WTC11 (cell line): ENCODE data around the gene OPCML. TPM values are rescaled to one million over a fixed set of nuclear protein-coding genes. Genes with fewer than 3 reads are reported as not detected.

ENCODE experiments used
- ATAC-seq: fragments of 200-7000 bp; cut with Tn5 transposase; 2 replicates; pipeline ENCODE4 v1.10.0; 2021; ENCODE audit warnings: mild to moderate bottlenecking, moderate library complexity
- CTCF ChIA-PET: fragments of 300-600 bp; sonication (Branson Sonifier 250); formaldehyde crosslinking; loops from one replicate; lab custom pipeline; 2021; ENCODE audit warnings: antibody characterized with exemption; lab: Charles Lee
- POLR2A ChIA-PET: fragments of 350-600 bp; sonication (Branson Sonifier 250); formaldehyde crosslinking; loops from one replicate; lab custom pipeline; 2021; ENCODE audit warnings: antibody characterized with exemption; lab: Charles Lee
- DNase-seq: peaks from one replicate; pipeline ENCODE4 v3.0.0; 2021; ENCODE audit warnings: low spot score
- H3K27ac Mint-ChIP-seq: 2 replicates; pipeline ENCODE4 v1.8.0; 2021; ENCODE audit warnings: mixed read lengths
- H3K27me3 Mint-ChIP-seq: 2 replicates; pipeline ENCODE4 v1.8.0; 2021; ENCODE audit warnings: low read depth, mild to moderate bottlenecking, moderate library complexity, mixed read lengths
- H3K36me3 Mint-ChIP-seq: 2 replicates; pipeline ENCODE4 v1.8.0; 2021; ENCODE audit warnings: mixed read lengths
- H3K4me1 Mint-ChIP-seq: 2 replicates; pipeline ENCODE4 v1.8.0; 2022; ENCODE audit warnings: mixed read lengths
- H3K4me3 Mint-ChIP-seq: 2 replicates; pipeline ENCODE4 v1.8.0; 2021; ENCODE audit warnings: mild to moderate bottlenecking, moderate library complexity, mixed read lengths
- H3K9me3 Mint-ChIP-seq: 2 replicates; pipeline ENCODE4 v1.8.0; 2021; ENCODE audit warnings: mixed read lengths
- ATF6 ChIP-seq: sonication (generic); formaldehyde crosslinking; IDR thresholded peaks from 2 replicates; pipeline ENCODE4 v1.8.1; 2023; ENCODE audit warnings: mild to moderate bottlenecking, missing genetic modification reagents
- CBFB ChIP-seq: sonication (generic); formaldehyde crosslinking; IDR thresholded peaks from 2 replicates; pipeline ENCODE4 v1.8.1; 2022; ENCODE audit warnings: mild to moderate bottlenecking, low read depth, missing genetic modification reagents
- CREB1 ChIP-seq: sonication (generic); formaldehyde crosslinking; IDR thresholded peaks from 2 replicates; pipeline ENCODE4 v1.8.0; 2023; ENCODE audit warnings: mild to moderate bottlenecking, missing genetic modification reagents
- CREM ChIP-seq: sonication (generic); formaldehyde crosslinking; IDR thresholded peaks from 2 replicates; pipeline ENCODE4 v1.8.1; 2022; ENCODE audit warnings: mild to moderate bottlenecking, missing genetic modification reagents, moderate library complexity
- ELF4 ChIP-seq: sonication (generic); formaldehyde crosslinking; IDR thresholded peaks from 2 replicates; pipeline ENCODE4 v1.8.1; 2022; ENCODE audit warnings: low read depth, mild to moderate bottlenecking, moderate library complexity, missing genetic modification reagents
- GTF2I ChIP-seq: fragments of 250-450 bp; sonication (Bioruptor Pico); conservative IDR thresholded peaks from 2 replicates; pipeline ENCODE4 v1.4.0; 2021; ENCODE audit warnings: mild to moderate bottlenecking
- JUN ChIP-seq: sonication (generic); formaldehyde crosslinking; IDR thresholded peaks from 2 replicates; pipeline ENCODE4 v1.8.0; 2023; ENCODE audit warnings: mild to moderate bottlenecking, missing genetic modification reagents
- KAT7 ChIP-seq: sonication (generic); formaldehyde crosslinking; IDR thresholded peaks from 2 replicates; pipeline ENCODE4 v1.8.1; 2023; ENCODE audit warnings: missing genetic modification reagents, mild to moderate bottlenecking, borderline replicate concordance
- MYBL2 ChIP-seq: sonication (generic); formaldehyde crosslinking; IDR thresholded peaks from 2 replicates; pipeline ENCODE4 v1.8.1; 2023; ENCODE audit warnings: mild to moderate bottlenecking, moderate library complexity, missing genetic modification reagents
- NFYB ChIP-seq: sonication (generic); formaldehyde crosslinking; conservative IDR thresholded peaks from 2 replicates; pipeline ENCODE4 v1.8.0; 2022; ENCODE audit warnings: low read depth, missing genetic modification reagents
- NR1H2 ChIP-seq: sonication (generic); formaldehyde crosslinking; IDR thresholded peaks from 2 replicates; pipeline ENCODE4 v1.9.0; 2021; ENCODE audit warnings: mild to moderate bottlenecking, moderate library complexity, missing genetic modification reagents
- NR2C2 ChIP-seq: sonication (generic); formaldehyde crosslinking; IDR thresholded peaks from 2 replicates; pipeline ENCODE4 v1.8.0; 2022; ENCODE audit warnings: mild to moderate bottlenecking, missing genetic modification reagents
- RELA ChIP-seq: sonication (generic); formaldehyde crosslinking; IDR thresholded peaks from 2 replicates; pipeline ENCODE4 v1.8.1; 2022; ENCODE audit warnings: missing genetic modification reagents, mild to moderate bottlenecking, borderline replicate concordance
- SMAD3 ChIP-seq: sonication (generic); formaldehyde crosslinking; IDR thresholded peaks from 2 replicates; pipeline ENCODE4 v1.8.0; 2022; ENCODE audit warnings: missing genetic modification reagents, mild to moderate bottlenecking, borderline replicate concordance
- ZBTB21 ChIP-seq: sonication (generic); formaldehyde crosslinking; IDR thresholded peaks from 2 replicates; pipeline ENCODE4 v1.8.1; 2023; ENCODE audit warnings: mild to moderate bottlenecking, missing genetic modification reagents, borderline replicate concordance
- ZNF232 ChIP-seq: sonication (generic); formaldehyde crosslinking; IDR thresholded peaks from 2 replicates; pipeline ENCODE4 v1.8.0; 2022; ENCODE audit warnings: mild to moderate bottlenecking, missing genetic modification reagents
- ZNF281 ChIP-seq: sonication (generic); formaldehyde crosslinking; IDR thresholded peaks from 2 replicates; pipeline ENCODE4 v1.8.0; 2023; ENCODE audit warnings: mild to moderate bottlenecking, missing genetic modification reagents
- ZNF423 ChIP-seq: fragments of 250-450 bp; sonication (Bioruptor Pico); IDR thresholded peaks from 2 replicates; pipeline ENCODE4 v2.1.2; 2022; ENCODE audit warnings: mild to moderate bottlenecking, moderate library complexity
- ZNF425 ChIP-seq: fragments of 250-450 bp; sonication (Bioruptor Pico); conservative IDR thresholded peaks from 2 replicates; pipeline ENCODE4 v1.9.0; 2021; ENCODE audit warnings: mild to moderate bottlenecking
- ZNF532 ChIP-seq: fragments of 250-450 bp; sonication (Bioruptor Pico); IDR thresholded peaks from 2 replicates; pipeline ENCODE4 v1.9.0; 2021; ENCODE audit warnings: mild to moderate bottlenecking, borderline replicate concordance
- ZNF671 ChIP-seq: fragments of 250-450 bp; sonication (Bioruptor Pico); IDR thresholded peaks from 2 replicates; pipeline ENCODE4 v1.8.0; 2021; ENCODE audit warnings: mild to moderate bottlenecking
- total RNA-seq: library from RNA; stranded (reverse); gene quantifications from 3 replicates; pipeline ENCODE4 v1.2.3, GENCODE V29; 2021

OPCML gene
- total RNA-seq, 1 experiment from 2014 or later, result 1.5 TPM

DNA sequence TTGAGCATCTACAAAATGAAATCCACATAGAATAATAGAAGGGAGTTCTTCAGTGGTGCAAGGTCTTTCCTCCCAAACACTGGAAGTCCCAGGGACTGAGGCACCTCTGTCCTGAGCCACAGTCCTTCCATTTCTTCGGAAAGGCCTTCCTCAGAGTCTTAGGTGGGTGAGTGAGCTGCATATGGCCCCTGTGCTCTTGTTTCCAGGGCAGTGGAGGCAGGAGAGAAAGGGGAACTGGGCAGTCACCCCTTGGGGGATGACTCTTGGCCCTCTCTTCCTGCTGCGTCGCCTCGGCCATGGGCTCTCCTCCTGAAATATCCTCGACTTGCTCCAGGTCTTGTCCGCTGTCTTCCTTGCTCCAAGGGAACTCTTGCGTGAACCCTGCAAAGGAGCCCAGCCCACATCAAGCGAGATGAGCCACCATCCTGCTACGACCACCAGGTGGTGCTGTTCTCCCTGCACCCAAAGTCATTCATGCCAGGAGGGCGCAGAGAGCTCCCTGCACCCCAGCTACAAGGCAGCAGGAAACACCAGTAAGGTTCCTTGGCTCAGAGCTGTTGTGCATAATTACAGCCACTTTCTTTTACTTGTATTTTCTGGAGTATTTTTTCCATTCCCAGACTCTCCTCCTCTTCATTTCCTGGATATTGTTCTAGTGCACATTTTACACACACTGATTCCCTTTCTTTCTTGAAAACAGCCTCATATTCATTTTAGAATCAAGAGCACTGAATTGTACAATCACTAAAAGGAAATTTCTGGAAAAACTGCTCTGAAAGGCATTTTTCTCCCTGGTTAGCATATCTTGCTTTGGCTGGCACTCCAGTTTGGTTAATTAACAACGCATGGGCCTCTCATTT is 397.8 kb downstream of the OPCML start (continued):
- no peak for TF ChIP-seq ZBTB21 (CRISPR knock-in tag)
- TF ChIP-seq ZNF423 (CRISPR knock-in tag), result peak; percentile 66
- TF ChIP-seq, all 79 proteins: peak for 6

- H3K36me3 Mint-ChIP-seq, result no peaks in the 10 kb centered on the region
- no peak overlapping the region for H3K27ac Mint-ChIP-seq
- peaks cover 30% of the 10 kb centered on the region for H3K4me1 Mint-ChIP-seq
- H3K9me3 Mint-ChIP-seq, result peaks cover 3% of the 10 kb centered on the region; the same call in 1 of the 2 replicates
- ChIA-PET CTCF (interaction anchor here (1.0 to 4.0 kb wide), 12 partner anchors 10 to 701 kb away, joined by 4 to 114 read pairs (median 22); no protein-coding TSS in a partner anchor), POLR2A (no interaction called here)
- no peak for ATAC-seq
- no peak for TF ChIP-seq NR1H2 (CRISPR knock-in tag)
- TF ChIP-seq SMAD3 (CRISPR knock-in tag), result no peak
- TF ChIP-seq CREB1 (CRISPR knock-in tag), result no peak
- no peak for TF ChIP-seq CREM
- no peak for TF ChIP-seq KAT7 (CRISPR knock-in tag)
- no peak for TF ChIP-seq NR2C2
- no peak for TF ChIP-seq CBFB
- no peak for TF ChIP-seq ZNF281 (CRISPR knock-in tag)
- TF ChIP-seq ZNF671 (CRISPR knock-in tag), result no peak
- no peak for TF ChIP-seq RELA (CRISPR knock-in tag)
- no peak for TF ChIP-seq GTF2I (CRISPR knock-in tag)
- TF ChIP-seq ZNF425 (CRISPR knock-in tag), result no peak
- no peak for TF ChIP-seq MYBL2 (CRISPR knock-in tag)
- no peak for TF ChIP-seq ZNF232 (CRISPR knock-in tag)
- no peak for TF ChIP-seq ZNF532 (CRISPR knock-in tag)
- TF ChIP-seq JUN, result no peak
- TF ChIP-seq ELF4, result no peak
- no peak for TF ChIP-seq NFYB (CRISPR knock-in tag)
- no peak for TF ChIP-seq ATF6 (CRISPR knock-in tag)
- TF ChIP-seq, all 79 proteins: peak for 0
- no peak for DNase-seq
- H3K4me3 Mint-ChIP-seq, result no peak overlapping the region
- no peaks in the 10 kb centered on the region for H3K27me3 Mint-ChIP-seq
These were observed 398.7 kb downstream of the OPCML start for GRCh38 chr11:133133606-133134005.
